HAP-1 (cell line): Measurements from ENCODE around the gene CEACAM1.
"Not testable (repeated sequence)": the region's sequence is repeated elsewhere in the genome, so short reads cannot be mapped to it uniquely, and the experiment has no call there.

Experiments
- DNase-seq, 2 experiments: peaks; one replicate each; pipeline ENCODE4 v3.0.0-alpha.2; 2016 to 2020; ENCODE audit warnings: low spot score in 2 of 2
- H3K27me3 ChIP-seq: fragments of 250-450 bp; sonication (Bioruptor Pico); 2 replicates; pipeline ENCODE4 v1.5.1; 2020; ENCODE audit warnings: low read depth, mild to moderate bottlenecking, moderate library complexity
- H3K36me3 ChIP-seq: fragments of 250-450 bp; sonication (Bioruptor Pico); replicated peaks from 2 replicates; pipeline ENCODE4 v1.5.1; 2020; ENCODE audit warnings: mild to moderate bottlenecking
- H3K4me1 ChIP-seq: fragments of 250-450 bp; sonication (Bioruptor Pico); 2 replicates; pipeline ENCODE4 v1.5.1; 2020; ENCODE audit warnings: mild to moderate bottlenecking
- H3K4me3 ChIP-seq: fragments of 250-450 bp; sonication (Bioruptor Pico); 2 replicates; pipeline ENCODE4 v1.5.1; 2020; ENCODE audit warnings: mild to moderate bottlenecking, moderate library complexity
- H3K9me3 ChIP-seq: fragments of 250-450 bp; sonication (Bioruptor Pico); 2 replicates; pipeline ENCODE4 v1.5.1; 2020; ENCODE audit warnings: mild to moderate bottlenecking, moderate library complexity
- in situ Hi-C: fragments of 300-500 bp; cut with MboI; formaldehyde crosslinking; loops from 3 replicates; pipeline ENCODE4 v1.14.3; 2020; ENCODE audit warnings: low sequenced_read_pairs, inconsistent platforms, mixed read lengths

The CEACAM1 gene

DNA sequence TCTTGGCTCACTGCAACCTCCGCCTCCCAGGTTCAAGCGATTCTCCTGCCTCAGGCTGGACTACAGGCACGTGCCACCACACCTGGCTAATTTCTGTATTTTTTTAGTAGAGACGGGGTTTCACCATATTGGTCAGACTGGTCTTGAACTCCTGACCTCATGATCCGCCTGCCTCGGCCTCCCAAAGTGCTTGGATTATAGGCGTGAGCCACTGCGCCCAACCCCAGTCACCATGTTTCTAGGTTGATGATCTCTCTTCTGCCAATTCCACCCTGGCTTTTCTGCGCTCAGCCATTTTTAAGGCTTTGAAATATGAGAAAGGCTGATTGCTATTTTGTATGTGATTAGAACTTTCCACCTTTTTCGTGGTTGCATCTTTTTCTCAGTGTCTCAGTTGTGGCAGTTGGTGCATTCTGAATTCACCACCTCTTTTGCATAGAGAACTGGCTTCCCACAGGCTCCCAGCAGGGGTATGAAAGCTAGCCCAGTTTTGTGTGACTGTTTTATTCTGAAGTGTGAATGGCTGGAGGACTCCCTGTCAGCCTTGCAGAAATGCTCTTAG, 15.5 kb downstream of the CEACAM1 start:
- Histone ChIP-seq H3K9me3 (no peaks in the 10 kb centered on the region), H3K27me3 (no peaks in the 10 kb centered on the region), H3K4me1 (no peaks in the 10 kb centered on the region), H3K4me3 (no peak overlapping the region), H3K36me3 (no peaks in the 10 kb centered on the region)
- in situ Hi-C loops = no loop called here
- no peak for DNase-seq

DNA sequence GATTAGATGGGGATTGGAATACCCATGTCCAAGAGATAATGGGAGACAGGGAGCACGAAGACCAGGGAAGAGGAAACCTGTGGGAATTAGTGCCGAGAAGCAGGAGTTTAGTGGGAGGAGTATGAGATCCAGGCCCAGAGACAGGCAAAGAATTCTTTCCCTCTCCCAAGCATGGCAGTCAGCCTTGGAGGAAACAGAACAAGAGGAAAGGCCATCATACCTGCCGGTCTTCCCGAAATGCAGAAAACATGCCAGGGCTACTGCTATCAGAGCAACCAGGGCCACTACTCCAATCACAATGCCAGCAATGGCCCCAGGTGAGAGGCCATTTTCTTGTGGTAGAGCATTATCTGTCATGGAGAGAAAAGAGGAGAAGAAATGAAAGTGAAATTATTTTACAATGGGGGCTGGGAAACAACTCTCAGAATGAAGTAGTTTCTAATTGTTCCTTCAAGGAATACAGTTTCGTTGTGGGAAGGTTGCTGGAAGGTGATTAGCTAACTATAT, 16.1 kb downstream of the CEACAM1 start:
- H3K36me3 ChIP-seq = no peaks in the 10 kb centered on the region
- no peak overlapping the region for H3K4me3 ChIP-seq
- H3K9me3 ChIP-seq = no peaks in the 10 kb centered on the region
- H3K4me1 ChIP-seq = no peaks in the 10 kb centered on the region
- no peaks in the 10 kb centered on the region for H3K27me3 ChIP-seq
- no peak for DNase-seq
- in situ Hi-C loops = no loop called here

DNA sequence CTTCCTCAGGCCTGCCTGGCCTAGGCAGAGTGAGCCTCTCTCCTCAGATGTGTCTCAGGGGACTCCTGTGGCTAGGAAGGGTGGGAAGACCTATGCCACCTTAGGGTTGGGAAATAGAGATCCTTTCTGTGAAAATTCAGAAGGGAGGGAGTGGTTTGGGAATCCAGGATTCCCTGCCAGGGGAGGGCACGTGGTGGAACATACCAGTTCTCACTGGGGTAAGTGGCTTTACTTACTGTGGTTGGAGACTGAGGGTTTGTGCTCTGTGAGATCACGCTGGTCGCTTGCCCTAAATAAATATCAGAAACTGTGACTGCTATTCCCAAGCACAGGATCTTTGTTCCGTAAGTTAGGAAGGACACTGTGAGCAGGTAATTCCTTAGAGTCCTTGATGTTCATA, 16.9 kb downstream of the CEACAM1 start:
- Histone ChIP-seq H3K9me3 (no peaks in the 10 kb centered on the region), H3K36me3 (no peaks in the 10 kb centered on the region), H3K4me3 (no peak overlapping the region), H3K27me3 (no peaks in the 10 kb centered on the region), H3K4me1 (no peaks in the 10 kb centered on the region)
- DNase-seq = no peak
- in situ Hi-C loops = no loop called here

DNA sequence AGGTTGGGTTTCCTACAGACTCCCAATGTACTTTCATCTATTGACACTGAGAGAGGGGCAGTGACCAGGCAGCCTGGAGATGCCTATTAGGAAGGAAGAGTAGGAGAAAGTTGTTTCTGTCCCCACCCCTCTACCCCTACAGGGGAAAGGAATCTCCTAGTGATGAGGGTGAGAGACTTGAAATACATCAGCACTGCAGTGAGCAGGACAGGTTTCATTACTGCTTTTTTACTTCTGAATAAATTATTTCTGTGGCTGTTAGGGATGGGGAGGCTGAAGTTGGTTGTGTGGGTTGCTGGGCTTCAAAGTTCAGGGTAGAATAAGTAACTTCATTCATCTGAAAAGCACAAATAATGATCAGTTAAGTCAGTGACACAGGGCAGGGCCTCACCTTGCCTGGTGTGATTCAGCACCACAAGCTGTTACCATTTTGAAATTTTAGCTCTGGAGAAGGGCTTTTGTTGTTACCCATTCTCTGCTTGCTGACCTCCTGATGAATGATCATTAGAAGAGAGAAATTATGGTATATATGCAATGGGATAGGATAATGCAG, 19.3 kb downstream of the CEACAM1 start:
- Histone ChIP-seq H3K4me1 (no peaks in the 10 kb centered on the region; the same call in 1 of the 2 replicates), H3K27me3 (no peaks in the 10 kb centered on the region), H3K9me3 (no peaks in the 10 kb centered on the region), H3K4me3 (no peak overlapping the region), H3K36me3 (no peaks in the 10 kb centered on the region)
- DNase-seq = no peak
- in situ Hi-C loops = no loop called here

DNA sequence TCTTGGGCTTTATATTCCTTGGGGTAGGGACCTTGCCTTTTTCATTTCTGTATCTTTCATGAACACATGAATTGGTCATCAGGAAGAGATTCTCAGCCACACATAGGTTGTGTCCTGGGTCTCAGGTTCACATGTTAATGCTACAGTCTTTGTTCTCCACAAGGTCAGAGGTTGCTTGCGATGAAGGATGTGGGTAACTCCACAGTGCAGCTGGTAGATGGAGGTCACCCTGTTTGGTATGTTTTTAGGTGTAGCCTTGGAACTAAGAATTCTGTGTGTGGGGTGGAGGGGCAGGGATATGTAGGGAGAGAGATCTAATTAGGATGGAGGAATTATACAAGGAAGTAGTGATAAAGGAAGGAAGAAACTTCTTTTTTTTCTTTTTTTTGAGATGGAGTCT, 23.2 kb downstream of the CEACAM1 start:
- Histone ChIP-seq H3K27me3 (no peaks in the 10 kb centered on the region), H3K4me3 (no peak overlapping the region), H3K4me1 (no peaks in the 10 kb centered on the region; the same call in 1 of the 2 replicates), H3K9me3 (no peaks in the 10 kb centered on the region), H3K36me3 (no peaks in the 10 kb centered on the region)
- in situ Hi-C loops = no loop called here
- DNase-seq = no peak

DNA sequence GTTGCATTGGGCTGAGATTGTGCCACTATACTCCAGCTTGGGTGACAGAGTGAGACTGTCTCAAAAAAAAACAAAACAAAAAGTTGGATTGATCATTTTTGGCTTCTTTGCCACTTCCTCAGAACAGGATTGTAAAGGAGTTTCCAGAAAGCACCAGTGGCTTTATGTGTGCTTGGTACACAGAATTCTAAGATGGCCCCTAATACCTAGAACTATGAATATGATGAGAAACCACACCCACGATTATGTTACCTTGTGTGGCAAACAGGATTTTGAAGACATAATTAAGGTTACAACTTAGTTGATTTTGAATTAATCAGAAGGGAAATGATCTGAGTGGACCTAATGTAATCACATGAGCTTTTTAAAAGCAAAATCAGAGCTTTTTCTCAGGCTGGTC, 26.5 kb downstream of the CEACAM1 start:
- Histone ChIP-seq H3K36me3 (no peaks in the 10 kb centered on the region), H3K27me3 (no peaks in the 10 kb centered on the region), H3K4me1 (peaks cover 5% of the 10 kb centered on the region), H3K4me3 (no peak overlapping the region), H3K9me3 (no peaks in the 10 kb centered on the region)
- DNase-seq = no peak
- in situ Hi-C loops = no loop called here

DNA sequence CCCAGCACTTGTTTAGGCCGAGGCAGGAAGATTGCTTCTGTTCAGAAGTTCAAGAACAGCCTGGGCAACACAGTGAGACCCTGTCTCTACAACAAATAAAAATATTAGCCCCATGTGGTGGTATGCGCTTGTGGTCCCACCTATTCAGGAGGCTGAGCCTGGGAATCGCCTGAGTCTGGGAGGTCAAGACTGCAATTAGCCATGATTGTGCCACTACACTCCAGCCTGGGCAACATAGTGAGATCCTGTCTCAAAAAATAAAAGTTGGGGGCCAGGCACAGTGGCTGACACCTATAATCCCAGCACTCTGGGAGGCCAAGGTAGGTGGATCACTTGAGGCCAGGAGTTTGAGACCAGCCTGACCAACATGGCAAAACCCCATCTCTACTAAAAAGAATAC, 27.0 kb downstream of the CEACAM1 start:
- H3K9me3 ChIP-seq, H3K36me3 ChIP-seq, H3K4me1 ChIP-seq, DNase-seq, H3K4me3 ChIP-seq, H3K27me3 ChIP-seq, in situ Hi-C loops: not testable (repeated sequence)

DNA sequence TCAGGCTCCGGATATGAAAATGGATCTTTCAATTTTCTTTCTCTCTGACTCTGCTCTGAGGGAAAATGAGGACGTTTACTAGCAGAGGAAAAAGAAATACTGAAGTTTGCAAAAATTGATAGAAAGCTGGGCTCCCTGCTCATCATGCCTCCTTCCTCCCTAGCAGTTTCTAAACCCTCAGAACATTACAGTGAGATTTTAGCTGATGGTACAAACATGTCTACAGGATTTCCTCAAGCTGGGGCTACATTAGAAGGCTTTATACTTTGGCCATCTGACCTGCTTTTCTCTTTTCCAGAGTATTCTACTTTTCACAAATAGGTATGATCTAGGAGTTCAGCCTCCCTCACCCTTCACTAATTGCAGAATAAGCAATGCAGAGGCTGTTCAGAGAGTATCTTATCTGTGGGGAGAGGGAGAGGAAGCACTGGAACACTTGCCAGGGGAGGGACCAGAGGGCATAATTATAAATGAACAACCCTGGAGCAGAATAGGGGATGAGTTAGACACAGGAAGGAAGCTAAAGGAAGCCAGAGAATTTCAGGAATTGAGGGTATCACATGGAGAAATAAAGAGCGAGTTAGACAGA, 30.0 kb downstream of the CEACAM1 start:
- H3K9me3 ChIP-seq = no peaks in the 10 kb centered on the region
- no peaks in the 10 kb centered on the region for H3K36me3 ChIP-seq
- H3K4me3 ChIP-seq = no peak overlapping the region
- no peaks in the 10 kb centered on the region for H3K27me3 ChIP-seq
- peaks cover 13% of the 10 kb centered on the region for H3K4me1 ChIP-seq
- DNase-seq = no peak
- in situ Hi-C loops = no loop called here

DNA sequence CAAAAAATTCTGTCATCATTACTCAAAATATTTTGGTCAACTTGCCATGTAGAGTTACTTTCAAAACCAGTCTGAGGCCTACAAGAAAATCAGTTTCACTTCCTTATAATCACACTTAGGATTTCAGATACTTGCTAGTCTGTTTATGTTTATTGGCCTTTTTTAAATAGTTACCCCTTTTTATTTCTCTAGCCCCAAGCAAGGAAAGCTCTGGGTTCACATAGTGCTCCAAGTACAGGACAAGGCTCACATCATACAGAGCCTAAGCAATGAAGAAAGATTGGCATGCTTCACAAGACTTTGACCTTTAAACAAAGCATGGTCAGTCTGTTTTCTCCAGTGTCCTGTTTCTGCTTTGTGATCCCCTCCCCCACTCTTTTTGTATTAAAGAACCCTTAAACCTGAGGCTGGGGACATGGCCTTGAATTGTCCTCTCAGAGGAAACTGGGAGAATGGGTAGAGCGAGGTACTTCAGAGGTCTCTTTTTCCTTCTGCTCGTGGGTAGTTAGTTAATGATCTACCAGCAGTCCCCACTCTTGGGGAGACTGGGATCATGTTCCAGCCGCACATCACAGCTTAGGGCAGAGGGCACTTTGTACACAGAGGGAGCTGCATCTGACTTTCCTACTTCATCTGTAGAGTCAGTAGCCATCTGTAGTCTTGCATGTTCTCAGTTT, 30.7 kb downstream of the CEACAM1 start:
- no peaks in the 10 kb centered on the region for H3K27me3 ChIP-seq
- H3K9me3 ChIP-seq = no peaks in the 10 kb centered on the region
- in situ Hi-C loops = no loop called here
- DNase-seq = no peak
- H3K4me1 ChIP-seq = peaks cover 13% of the 10 kb centered on the region
- no peak overlapping the region for H3K4me3 ChIP-seq
- no peaks in the 10 kb centered on the region for H3K36me3 ChIP-seq

DNA sequence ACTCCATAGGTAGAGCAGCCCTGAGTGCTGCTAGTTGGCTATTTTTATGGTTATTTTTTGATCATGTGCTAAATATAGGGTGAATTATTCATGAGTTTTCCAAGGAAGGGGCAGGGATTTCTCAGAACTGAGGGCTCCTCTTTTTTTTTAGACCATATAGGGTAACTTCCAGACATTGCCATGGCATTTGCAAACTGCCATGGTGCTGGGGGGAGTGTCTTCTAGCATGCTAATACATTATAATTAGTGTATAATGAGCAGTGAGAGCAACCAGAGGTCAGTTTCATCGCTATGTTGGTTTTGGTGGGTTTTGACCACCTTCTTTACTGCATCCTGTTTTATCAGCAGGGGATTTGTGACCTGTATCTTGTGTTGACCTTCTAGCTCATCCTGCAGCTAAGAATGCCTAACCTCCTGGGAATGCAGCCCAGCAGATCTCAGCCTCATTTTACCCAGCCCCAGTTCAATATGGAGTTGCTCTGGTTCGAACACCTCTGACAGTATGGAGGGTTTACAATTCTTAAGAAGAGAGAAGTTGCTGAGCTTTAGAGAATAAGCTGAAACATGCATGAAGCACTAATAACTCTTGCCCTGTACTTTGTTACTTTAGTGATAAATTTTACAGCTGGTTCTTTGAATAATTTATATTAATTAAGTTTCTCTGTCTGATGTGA, 31.7 kb downstream of the CEACAM1 start:
- in situ Hi-C loops = no loop called here
- no peaks in the 10 kb centered on the region for H3K36me3 ChIP-seq
- no peak overlapping the region for H3K4me3 ChIP-seq
- no peak for DNase-seq
- H3K27me3 ChIP-seq = no peaks in the 10 kb centered on the region
- peaks cover 13% of the 10 kb centered on the region for H3K4me1 ChIP-seq
- no peaks in the 10 kb centered on the region for H3K9me3 ChIP-seq

DNA sequence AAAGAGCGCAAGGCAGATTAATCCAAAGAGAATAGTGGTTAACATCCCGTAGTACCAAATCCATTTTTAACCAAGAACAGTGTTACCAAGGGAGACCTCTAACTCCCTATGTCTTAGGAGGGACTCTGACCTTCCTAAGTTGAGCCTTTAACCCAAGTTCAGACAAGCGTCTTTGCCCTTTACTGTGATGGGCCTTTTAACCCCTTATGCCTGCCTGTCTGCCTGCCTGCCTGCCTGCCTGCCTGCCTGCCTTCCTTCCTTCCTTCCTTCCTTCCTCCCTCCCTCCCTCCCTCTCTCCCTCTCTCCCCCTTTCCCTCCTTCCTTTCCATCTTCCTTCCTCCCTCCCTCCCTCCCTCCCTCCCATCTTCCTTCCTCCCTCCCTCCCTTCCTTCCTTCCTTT, 32.6 kb downstream of the CEACAM1 start:
- in situ Hi-C loops = no loop called here
- no peaks in the 10 kb centered on the region for H3K9me3 ChIP-seq
- H3K36me3 ChIP-seq = no peaks in the 10 kb centered on the region
- no peaks in the 10 kb centered on the region for H3K27me3 ChIP-seq
- no peak overlapping the region for H3K4me3 ChIP-seq
- peaks cover 13% of the 10 kb centered on the region for H3K4me1 ChIP-seq
- DNase-seq = no peak

DNA sequence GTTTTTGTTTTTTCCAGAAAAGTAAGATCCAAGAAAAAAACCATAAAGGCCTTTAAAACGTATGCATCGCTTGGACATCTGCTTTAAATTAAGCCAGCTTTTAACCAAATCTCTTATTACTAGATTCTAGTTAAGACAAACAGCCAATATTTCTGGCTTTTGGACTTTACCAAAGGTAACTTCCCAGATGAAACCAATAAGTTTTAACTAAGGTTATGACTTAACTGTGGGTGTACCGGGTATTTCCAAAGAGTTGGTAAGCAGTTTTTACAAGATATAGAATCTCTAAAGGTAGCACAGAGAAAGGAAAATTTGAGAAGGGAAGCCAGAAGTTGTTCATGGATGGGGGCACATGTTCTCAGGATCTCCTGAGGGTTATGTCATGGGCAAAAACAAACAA, 34.0 kb downstream of the CEACAM1 start:
- no peaks in the 10 kb centered on the region for H3K9me3 ChIP-seq
- in situ Hi-C loops = no loop called here
- H3K4me3 ChIP-seq = no peak overlapping the region
- no peaks in the 10 kb centered on the region for H3K27me3 ChIP-seq
- H3K4me1 ChIP-seq = peaks cover 19% of the 10 kb centered on the region
- DNase-seq = no peak
- H3K36me3 ChIP-seq = no peaks in the 10 kb centered on the region

DNA sequence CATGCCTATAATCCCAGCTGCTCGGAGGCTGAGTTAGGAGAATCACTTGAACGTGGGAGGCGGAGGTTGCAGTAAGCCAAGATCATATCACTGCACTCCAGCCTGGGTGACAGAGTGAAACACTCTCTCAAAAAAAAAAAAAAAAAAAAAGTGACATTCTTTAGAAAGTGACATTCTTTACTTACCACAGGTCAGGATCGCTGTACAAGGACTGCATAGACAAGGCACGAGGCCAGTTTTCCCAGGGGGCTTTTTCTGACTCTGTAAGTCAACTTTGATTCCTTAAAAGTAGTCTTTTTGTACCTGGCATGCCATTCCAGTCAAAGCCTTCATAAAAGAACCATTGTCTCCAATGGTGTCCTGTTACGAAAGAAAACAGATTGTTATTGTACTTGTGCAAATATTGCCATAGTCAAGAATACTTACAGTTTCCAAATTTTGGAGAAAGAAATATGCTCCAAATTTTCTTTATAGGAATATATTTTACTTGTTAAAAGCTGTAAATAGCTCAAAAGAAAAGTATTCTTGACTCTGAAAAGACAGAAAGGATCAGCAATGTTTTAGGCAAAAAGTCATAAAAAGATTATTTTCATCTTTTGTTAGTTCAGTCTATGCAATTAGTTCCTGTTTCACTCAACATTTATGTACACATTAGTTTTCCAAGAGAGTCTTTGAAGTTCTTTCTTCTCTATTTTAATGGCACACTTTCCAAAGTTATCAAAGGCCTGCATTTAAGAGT, 39.3 kb downstream of the CEACAM1 start:
- in situ Hi-C loops = no loop called here
- no peaks in the 10 kb centered on the region; the same call in 1 of the 2 replicates for H3K27me3 ChIP-seq
- H3K4me1 ChIP-seq = peaks cover 16% of the 10 kb centered on the region
- H3K36me3 ChIP-seq = no peaks in the 10 kb centered on the region
- peak; percentile 86 to 94 for DNase-seq
- H3K4me3 ChIP-seq = no peak overlapping the region
- no peaks in the 10 kb centered on the region for H3K9me3 ChIP-seq
